HCT116 (cell line): ENCODE results near the gene SEPTIN6.

Experiments
- CTCF ChIP-seq, 3 experiments: fragments of 200-600 bp in 1 of 3; sonication (generic) in 1 of 3; IDR thresholded peaks in 2 of 3; conservative IDR thresholded peaks in 1 of 3; 2 replicates each; pipeline ENCODE4 v1.5.1; 2012 to 2017; ENCODE audit warnings: low read depth in 2 of 3, low read length in 2 of 3, antibody characterized with exemption in 1 of 3, borderline replicate concordance in 1 of 3, control low read depth in 1 of 3, mild to moderate bottlenecking in 1 of 3, mixed read lengths in 1 of 3, mixed run types in 1 of 3, moderate library complexity in 1 of 3; ENCODE audit not compliant: insufficient read depth in 1 of 3
- EZH2 ChIP-seq: fragments of 200-600 bp; sonication (generic); IDR thresholded peaks from 2 replicates; pipeline ENCODE4 v1.6.1; 2017; ENCODE audit warnings: antibody characterized with exemption, mixed run types
- EZH2phosphoT487 ChIP-seq: fragments of 200-600 bp; IDR thresholded peaks from 2 replicates; pipeline ENCODE4 v1.6.1; 2018; ENCODE audit warnings: antibody characterized with exemption, borderline replicate concordance
- JUND ChIP-seq: IDR thresholded peaks from 2 replicates; pipeline ENCODE4 v1.6.1; 2012

- TF ChIP-seq EZH2 = no peak
- TF ChIP-seq EZH2phosphoT487 = no peak
- TF ChIP-seq CTCF (IDR thresholded peaks at IDR 0.05 in 2 of 3, conservative IDR thresholded peaks at IDR 0.05 in 1 of 3; ENCODE audit: borderline replicate concordance in 1 of 3, insufficient read depth in 1 of 3, low read depth in 2 of 3, low read length in 2 of 3) = no peak
- no peak for TF ChIP-seq JUND
Observed at GRCh38 chrX:119734897-119735339, 42.0 kb upstream of the SEPTIN6 start.
